ENCODE measurements around the gene BHLHE40.

The BHLHE40 gene

GRCh38 chr3:5014391-5014790, 35.2 kb downstream of the BHLHE40 start:
- H3K36me3 ChIP-seq (ENCODE audit: insufficient read depth, low read length), result no peaks in the 10 kb centered on the region
- H3K27ac ChIP-seq (ENCODE audit: low read depth, low read length), result no peak overlapping the region
- no peak overlapping the region; the same call in 1 of the 2 replicates for H3K9ac ChIP-seq (ENCODE audit: low read depth, low read length)
- no peaks in the 10 kb centered on the region for H3K27me3 ChIP-seq (ENCODE audit: insufficient read depth, low read length)
- no peak overlapping the region for H3K4me3 ChIP-seq (ENCODE audit: low read length)
- H3K4me1 ChIP-seq (ENCODE audit: insufficient read depth, low read length), result peaks cover 16% of the 10 kb centered on the region
- 61% methylated on average over 7 of the region's 7 CpGs for WGBS
- no peaks in the 10 kb centered on the region for H3K9me3 ChIP-seq (ENCODE audit: insufficient read depth, low read depth, low read length)

DNA sequence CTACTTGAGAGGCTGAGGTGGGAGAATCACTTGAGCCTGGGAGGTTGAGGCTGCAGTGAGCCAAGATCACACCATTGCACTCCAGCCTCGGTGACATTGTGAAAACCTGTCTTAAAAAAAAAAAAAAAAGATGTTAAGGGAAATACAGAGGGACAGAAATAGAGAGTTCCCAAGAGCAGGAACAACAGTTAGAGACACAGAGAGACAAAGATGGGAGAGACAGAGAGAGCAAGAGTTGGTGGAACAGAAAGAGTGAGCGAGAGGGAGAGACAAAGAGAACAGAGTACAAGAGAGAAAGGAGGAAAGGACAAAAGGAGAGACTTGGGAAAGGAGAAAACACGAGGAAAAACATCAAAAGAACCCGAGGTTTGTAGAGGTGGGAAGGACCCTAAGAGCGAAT, 35.8 kb downstream of the BHLHE40 start:
- no peaks in the 10 kb centered on the region for H3K27me3 ChIP-seq (ENCODE audit: insufficient read depth, low read length)
- WGBS, result 88% methylated on average over 5 of the region's 5 CpGs
- no peaks in the 10 kb centered on the region for H3K36me3 ChIP-seq (ENCODE audit: insufficient read depth, low read length)
- H3K27ac ChIP-seq (ENCODE audit: low read depth, low read length), result no peak overlapping the region
- H3K9ac ChIP-seq (ENCODE audit: low read depth, low read length), result no peak overlapping the region
- no peaks in the 10 kb centered on the region for H3K9me3 ChIP-seq (ENCODE audit: insufficient read depth, low read depth, low read length)
- no peak overlapping the region for H3K4me3 ChIP-seq (ENCODE audit: low read length)
- peaks cover 16% of the 10 kb centered on the region for H3K4me1 ChIP-seq (ENCODE audit: insufficient read depth, low read length)

DNA sequence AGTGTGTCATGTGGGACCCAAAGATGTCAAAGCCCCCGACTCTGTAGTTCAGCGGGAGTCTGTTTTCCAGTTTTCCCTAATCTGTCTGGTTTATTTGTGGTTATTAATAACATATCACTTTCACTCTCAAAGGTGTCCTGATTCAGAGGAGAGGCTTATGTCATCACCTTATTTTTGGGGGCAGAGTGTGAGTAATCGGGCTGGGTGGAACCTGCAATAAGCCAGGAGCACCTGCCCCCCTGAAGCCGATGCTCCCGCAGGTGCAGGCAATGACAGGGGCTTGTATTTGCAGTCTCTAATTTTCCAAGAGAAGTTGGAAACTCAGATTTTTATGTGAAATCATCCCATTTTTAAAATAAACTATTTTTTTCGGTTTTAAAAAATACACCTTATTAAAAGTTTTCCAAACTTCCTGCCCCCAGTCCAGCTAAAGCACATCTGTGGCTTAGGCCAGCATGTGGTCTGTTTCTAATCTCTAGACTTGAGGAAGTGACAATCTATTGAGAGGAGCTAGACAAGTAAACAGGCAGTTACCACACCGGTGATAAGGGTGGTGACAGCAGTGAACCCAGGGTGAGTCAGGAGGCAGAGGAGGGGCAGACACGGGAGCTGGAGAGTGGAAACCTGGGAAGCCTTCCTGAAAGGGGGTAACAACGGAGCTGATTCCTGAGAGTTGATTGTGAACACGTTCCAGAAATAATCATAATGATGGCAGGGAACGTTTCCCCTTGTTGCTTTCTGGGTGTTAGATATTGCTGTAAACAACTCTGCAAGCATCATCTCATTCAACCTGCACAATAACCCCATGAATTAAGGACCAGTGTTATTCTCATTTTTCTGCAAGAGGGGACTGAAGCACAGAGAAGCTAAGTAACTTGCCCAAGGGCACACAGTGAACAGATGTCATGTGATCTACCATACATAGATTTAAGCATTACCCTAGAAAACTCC, 37.2 kb downstream of the BHLHE40 start:
- Histone ChIP-seq H3K4me3 (ENCODE audit: low read length) (no peak overlapping the region), H3K36me3 (ENCODE audit: insufficient read depth, low read length) (no peaks in the 10 kb centered on the region), H3K27ac (ENCODE audit: low read depth, low read length) (no peak overlapping the region), H3K9ac (ENCODE audit: low read depth, low read length) (no peak overlapping the region), H3K27me3 (ENCODE audit: insufficient read depth, low read length) (no peaks in the 10 kb centered on the region), H3K9me3 (ENCODE audit: insufficient read depth, low read depth, low read length) (no peaks in the 10 kb centered on the region), H3K4me1 (ENCODE audit: insufficient read depth, low read length) (peaks cover 16% of the 10 kb centered on the region)
- 78% methylated on average over 11 of the region's 11 CpGs for WGBS

DNA sequence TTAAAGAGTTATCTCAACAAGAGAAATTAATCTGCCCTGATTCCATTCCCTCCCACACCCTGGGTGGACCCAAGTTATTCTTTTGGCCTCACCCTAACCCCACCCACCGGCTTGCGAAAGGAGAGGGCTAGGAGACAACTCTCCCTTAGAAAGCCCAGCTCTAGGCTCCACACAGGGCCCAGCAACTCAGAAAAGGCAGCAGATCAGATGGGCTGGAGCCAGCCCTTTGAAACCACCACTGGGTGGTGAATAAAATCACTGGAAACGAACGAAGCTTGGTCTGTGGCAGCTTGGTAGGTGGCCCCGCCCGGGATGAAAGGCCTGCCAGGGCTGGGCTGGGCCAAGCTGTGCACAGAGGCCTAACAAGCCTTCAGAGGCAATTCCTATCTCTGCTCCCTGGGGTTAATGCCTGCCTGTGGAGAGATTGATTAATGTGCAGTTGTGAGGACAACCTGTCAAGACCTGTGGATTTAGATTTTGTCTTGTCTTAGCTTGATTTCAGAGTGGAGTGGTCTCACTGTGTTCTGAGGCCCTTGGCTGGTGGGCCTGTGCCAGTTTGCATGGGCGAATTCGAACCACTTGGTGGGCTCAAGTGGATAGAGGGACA, 38.8 kb downstream of the BHLHE40 start:
- no peak overlapping the region for H3K4me3 ChIP-seq (ENCODE audit: low read length)

DNA sequence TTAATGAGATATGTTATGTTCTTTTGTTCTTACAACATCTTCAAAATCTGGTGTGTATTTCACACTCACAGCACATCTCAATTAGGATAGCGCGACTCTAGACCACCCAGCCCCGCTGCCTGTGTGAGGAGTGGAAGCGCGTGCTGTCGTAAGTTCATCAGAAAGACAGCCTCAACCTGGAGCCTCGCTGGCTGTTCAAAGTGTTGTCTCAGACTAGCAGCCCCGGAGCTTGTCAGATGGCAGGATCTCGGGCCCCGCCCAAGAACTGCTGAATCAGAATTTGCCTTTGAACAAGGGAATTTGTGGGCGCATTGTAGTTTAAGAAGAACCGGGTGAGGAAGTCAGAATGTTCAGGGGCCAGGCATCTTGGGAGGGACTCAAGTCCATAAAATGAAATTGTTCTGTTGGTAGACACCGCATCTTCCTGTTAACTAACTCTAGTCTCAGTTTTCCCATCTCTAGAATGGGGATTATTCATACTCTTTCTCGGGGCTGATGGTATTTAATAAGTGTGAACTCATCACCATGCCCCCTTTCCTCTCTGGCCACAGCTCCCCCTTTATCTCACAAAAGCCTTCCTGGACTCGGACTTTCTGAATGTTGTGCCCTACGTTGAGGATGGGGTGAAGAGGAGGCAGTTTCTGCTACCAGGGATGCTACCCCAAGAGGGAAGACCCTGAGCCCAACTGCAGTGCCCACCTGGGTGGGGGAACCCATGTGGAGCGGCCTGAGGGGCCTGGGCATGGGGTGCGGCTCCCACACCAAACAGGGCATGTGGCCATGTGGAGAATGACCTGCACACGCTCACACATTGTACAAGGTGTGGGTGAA, 40.4 kb downstream of the BHLHE40 start:
- no peak overlapping the region for H3K4me3 ChIP-seq (ENCODE audit: low read length)
- peaks cover 4% of the 10 kb centered on the region; the same call in 1 of the 2 replicates for H3K4me1 ChIP-seq (ENCODE audit: insufficient read depth, low read length)
- H3K36me3 ChIP-seq (ENCODE audit: insufficient read depth, low read length), result no peaks in the 10 kb centered on the region
- no peaks in the 10 kb centered on the region for H3K9me3 ChIP-seq (ENCODE audit: insufficient read depth, low read depth, low read length)
- no peak overlapping the region for H3K9ac ChIP-seq (ENCODE audit: low read depth, low read length)
- H3K27me3 ChIP-seq (ENCODE audit: insufficient read depth, low read length), result no peaks in the 10 kb centered on the region
- WGBS, result 92% methylated on average over 17 of the region's 19 CpGs
- no peak overlapping the region for H3K27ac ChIP-seq (ENCODE audit: low read depth, low read length)

More for the DNA sequence above, 38.8 kb downstream of the BHLHE40 start:
- no peaks in the 10 kb centered on the region for H3K9me3 ChIP-seq (ENCODE audit: insufficient read depth, low read depth, low read length)
- H3K27ac ChIP-seq (ENCODE audit: low read depth, low read length), result no peak overlapping the region
- no peaks in the 10 kb centered on the region for H3K27me3 ChIP-seq (ENCODE audit: insufficient read depth, low read length)
- WGBS, result 82% methylated on average over 8 of the region's 8 CpGs
- H3K4me1 ChIP-seq (ENCODE audit: insufficient read depth, low read length), result peaks cover 16% of the 10 kb centered on the region
- H3K36me3 ChIP-seq (ENCODE audit: insufficient read depth, low read length), result no peaks in the 10 kb centered on the region
- H3K9ac ChIP-seq (ENCODE audit: low read depth, low read length), result no peak overlapping the region

DNA sequence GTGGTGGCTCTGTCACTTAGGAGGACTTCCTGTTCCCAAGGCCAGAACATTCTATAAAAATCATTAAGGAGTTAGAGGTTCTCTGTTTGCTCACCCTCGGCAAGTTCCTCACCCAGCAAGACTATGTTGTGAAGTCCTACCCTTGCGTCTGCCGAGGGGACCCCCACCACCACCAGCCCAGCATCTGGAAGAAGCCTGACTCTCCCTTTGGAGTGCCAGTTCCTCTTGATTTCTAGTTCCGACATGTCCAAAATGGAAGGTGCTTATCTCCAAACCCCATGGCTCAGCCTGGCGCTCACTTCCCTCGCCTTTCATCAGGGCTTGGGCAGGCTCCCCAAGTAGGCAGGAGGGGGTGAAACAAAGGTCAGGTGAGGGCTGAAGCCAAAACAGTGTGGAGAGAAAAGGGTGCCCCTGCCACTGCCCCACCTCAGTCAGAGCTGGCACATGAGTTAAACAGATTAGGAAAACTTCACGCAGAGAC, 41.0 kb downstream of the BHLHE40 start:
- H3K9ac ChIP-seq (ENCODE audit: low read depth, low read length), result no peak overlapping the region
- no peak overlapping the region for H3K27ac ChIP-seq (ENCODE audit: low read depth, low read length)
- H3K4me3 ChIP-seq (ENCODE audit: low read length), result no peak overlapping the region
- H3K27me3 ChIP-seq (ENCODE audit: insufficient read depth, low read length), result no peaks in the 10 kb centered on the region
- H3K36me3 ChIP-seq (ENCODE audit: insufficient read depth, low read length), result no peaks in the 10 kb centered on the region
- H3K9me3 ChIP-seq (ENCODE audit: insufficient read depth, low read depth, low read length), result no peaks in the 10 kb centered on the region
- H3K4me1 ChIP-seq (ENCODE audit: insufficient read depth, low read length), result peaks cover 4% of the 10 kb centered on the region; the same call in 1 of the 2 replicates
- 91% methylated on average over 7 of the region's 7 CpGs for WGBS

GRCh38 chr3:5021116-5022092, 42.2 kb downstream of the BHLHE40 start:
- no peaks in the 10 kb centered on the region for H3K36me3 ChIP-seq (ENCODE audit: insufficient read depth, low read length)
- H3K4me1 ChIP-seq (ENCODE audit: insufficient read depth, low read length), result peaks cover 8% of the 10 kb centered on the region; the same call in 1 of the 2 replicates
- WGBS, result 93% methylated on average over 16 of the region's 17 CpGs
- H3K27ac ChIP-seq (ENCODE audit: low read depth, low read length), result 0 out of 2 replicates have a peak overlapping the region, but pooled peaks have one; percentile 25
- no peak overlapping the region for H3K4me3 ChIP-seq (ENCODE audit: low read length)
- no peak overlapping the region for H3K9ac ChIP-seq (ENCODE audit: low read depth, low read length)
- no peaks in the 10 kb centered on the region for H3K27me3 ChIP-seq (ENCODE audit: insufficient read depth, low read length)
- H3K9me3 ChIP-seq (ENCODE audit: insufficient read depth, low read depth, low read length), result no peaks in the 10 kb centered on the region

- no peak overlapping the region for H3K4me3 ChIP-seq (ENCODE audit: low read length)
- peak overlapping the region; percentile 25; the same call in 1 of the 2 replicates for H3K27ac ChIP-seq (ENCODE audit: low read depth, low read length)
- peaks cover 8% of the 10 kb centered on the region; the same call in 1 of the 2 replicates for H3K4me1 ChIP-seq (ENCODE audit: insufficient read depth, low read length)
- no peaks in the 10 kb centered on the region for H3K36me3 ChIP-seq (ENCODE audit: insufficient read depth, low read length)
- 95% methylated on average over 6 of the region's 6 CpGs for WGBS
- H3K9ac ChIP-seq (ENCODE audit: low read depth, low read length), result no peak overlapping the region
- no peaks in the 10 kb centered on the region for H3K9me3 ChIP-seq (ENCODE audit: insufficient read depth, low read depth, low read length)
- no peaks in the 10 kb centered on the region for H3K27me3 ChIP-seq (ENCODE audit: insufficient read depth, low read length)
These were observed 43.1 kb downstream of the BHLHE40 start for GRCh38 chr3:5022187-5022965.

GRCh38 chr3:5022966-5023776, 43.9 kb downstream of the BHLHE40 start:
- Histone ChIP-seq H3K4me3 (ENCODE audit: low read length) (no peak overlapping the region), H3K36me3 (ENCODE audit: insufficient read depth, low read length) (no peaks in the 10 kb centered on the region), H3K27me3 (ENCODE audit: insufficient read depth, low read length) (no peaks in the 10 kb centered on the region), H3K27ac (ENCODE audit: low read depth, low read length) (peak overlapping the region; percentile 42; the same call in 1 of the 2 replicates), H3K4me1 (ENCODE audit: insufficient read depth, low read length) (peaks cover 8% of the 10 kb centered on the region; the same call in 1 of the 2 replicates), H3K9ac (ENCODE audit: low read depth, low read length) (peak overlapping the region; percentile 15; the same call in 1 of the 2 replicates), H3K9me3 (ENCODE audit: insufficient read depth, low read depth, low read length) (no peaks in the 10 kb centered on the region)
- WGBS, result 58% methylated on average over 11 of the region's 15 CpGs
